GM21786 (cell line): ENCODE data around the gene DMRTB1.

Source experiments
- ATAC-seq: cut with Tn5 transposase; IDR thresholded peaks from one replicate; pipeline ENCODE4 v1.9.1; 2021; ENCODE audit not compliant: unreplicated experiment

The DMRTB1 gene

GRCh38 chr1:53462769-53463501, 3.7 kb downstream of the DMRTB1 start:
- ATAC-seq, result no peak

GRCh38 chr1:53463961-53464899, 5.0 kb downstream of the DMRTB1 start:
- ATAC-seq, result no peak

GRCh38 chr1:53465023-53465957, 6.1 kb downstream of the DMRTB1 start:
- ATAC-seq, result no peak

GRCh38 chr1:53467391-53467790, 8.2 kb downstream of the DMRTB1 start:
- ATAC-seq, result no peak

GRCh38 chr1:53468374-53468773, 9.2 kb downstream of the DMRTB1 start:
- ATAC-seq, result no peak

GRCh38 chr1:53469373-53469772, 10.2 kb downstream of the DMRTB1 start:
- ATAC-seq, result no peak

GRCh38 chr1:53470155-53470554, 11.0 kb downstream of the DMRTB1 start:
- no peak for ATAC-seq

GRCh38 chr1:53470584-53470983, 11.4 kb downstream of the DMRTB1 start:
- ATAC-seq, result no peak

- ATAC-seq, result no peak
Measured at GRCh38 chr1:53471000-53471399, 11.8 kb downstream of the DMRTB1 start.

GRCh38 chr1:53473463-53473862, 14.3 kb downstream of the DMRTB1 start:
- ATAC-seq, result no peak

- ATAC-seq, result no peak
Measured at GRCh38 chr1:53475664-53476063, 16.5 kb downstream of the DMRTB1 start.

- no peak for ATAC-seq
Measured at GRCh38 chr1:53476579-53476978, 17.4 kb downstream of the DMRTB1 start.

GRCh38 chr1:53477651-53478501, 18.7 kb downstream of the DMRTB1 start:
- ATAC-seq, result no peak

GRCh38 chr1:53478502-53478818, 19.3 kb downstream of the DMRTB1 start:
- no peak for ATAC-seq

- ATAC-seq, result no peak
Measured at GRCh38 chr1:53480678-53481077, 21.5 kb downstream of the DMRTB1 start.

- no peak for ATAC-seq
Measured at GRCh38 chr1:53481456-53481855, 22.3 kb downstream of the DMRTB1 start.

- ATAC-seq, result no peak
Measured at GRCh38 chr1:53482441-53483153, 23.4 kb downstream of the DMRTB1 start.

GRCh38 chr1:53483170-53483569, 24.0 kb downstream of the DMRTB1 start:
- ATAC-seq, result no peak

- no peak for ATAC-seq
Measured at GRCh38 chr1:53483656-53484055, 24.5 kb downstream of the DMRTB1 start.
